ENCODE measurements around the gene UGT1A4.

DNA sequence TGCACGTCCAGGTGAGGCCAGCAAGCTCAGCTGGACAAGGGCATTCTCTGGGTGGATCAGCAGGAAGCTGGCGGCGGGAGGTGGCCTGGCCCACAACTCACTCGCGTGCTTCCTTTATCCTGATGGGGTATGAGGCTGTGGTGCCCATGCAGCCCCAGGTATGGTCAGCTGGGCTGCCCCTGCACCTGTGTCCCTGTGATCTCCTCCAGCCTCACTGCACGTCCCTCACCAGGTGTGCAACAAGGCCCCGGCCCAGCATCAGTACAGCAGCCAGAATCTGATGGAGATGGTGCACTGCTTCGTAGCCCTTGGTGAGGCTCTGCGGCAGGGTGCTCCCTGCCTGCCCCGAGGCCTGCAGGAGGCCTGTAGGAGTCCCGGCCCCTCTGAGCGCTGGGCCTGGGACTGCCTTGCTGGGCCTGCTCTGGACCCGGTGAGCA, 77.2 kb downstream of the UGT1A4 start:
- TF ChIP-seq TAF1 (IDR thresholded peaks at IDR 0.05; ENCODE audit: borderline replicate concordance, insufficient read depth, low read length) (no peak), POLR2AphosphoS5 (IDR thresholded peaks at IDR 0.05; ENCODE audit: low read depth, low read length) (no peak)

All from PFSK-1 (cell line).